Esophagus squamous epithelium (tissue), 4 donors: ENCODE measurements around the gene DNAJC9.

ENCODE experiments used
- POLR2A ChIP-seq, 4 donors: fragments of 450-650 bp; IDR thresholded peaks; one replicate each; pipeline ENCODE4 v1.6.1; 2017; ENCODE audit warnings: antibody characterized with exemption in 4 of 4, mild to moderate bottlenecking in 4 of 4, moderate library complexity in 3 of 4
- TF ChIP-seq, protein P1 (sequence below), 6 experiments: fragments of 450-650 bp in 4 of 6; fragments of 200-600 bp in 2 of 6; sonication (generic) in 2 of 6; IDR thresholded peaks; one replicate each; pipeline ENCODE4 v1.5.1; 2016 to 2019; ENCODE audit warnings: antibody characterized with exemption in 6 of 6, mild to moderate bottlenecking in 4 of 6, moderate library complexity in 4 of 6

DNA sequence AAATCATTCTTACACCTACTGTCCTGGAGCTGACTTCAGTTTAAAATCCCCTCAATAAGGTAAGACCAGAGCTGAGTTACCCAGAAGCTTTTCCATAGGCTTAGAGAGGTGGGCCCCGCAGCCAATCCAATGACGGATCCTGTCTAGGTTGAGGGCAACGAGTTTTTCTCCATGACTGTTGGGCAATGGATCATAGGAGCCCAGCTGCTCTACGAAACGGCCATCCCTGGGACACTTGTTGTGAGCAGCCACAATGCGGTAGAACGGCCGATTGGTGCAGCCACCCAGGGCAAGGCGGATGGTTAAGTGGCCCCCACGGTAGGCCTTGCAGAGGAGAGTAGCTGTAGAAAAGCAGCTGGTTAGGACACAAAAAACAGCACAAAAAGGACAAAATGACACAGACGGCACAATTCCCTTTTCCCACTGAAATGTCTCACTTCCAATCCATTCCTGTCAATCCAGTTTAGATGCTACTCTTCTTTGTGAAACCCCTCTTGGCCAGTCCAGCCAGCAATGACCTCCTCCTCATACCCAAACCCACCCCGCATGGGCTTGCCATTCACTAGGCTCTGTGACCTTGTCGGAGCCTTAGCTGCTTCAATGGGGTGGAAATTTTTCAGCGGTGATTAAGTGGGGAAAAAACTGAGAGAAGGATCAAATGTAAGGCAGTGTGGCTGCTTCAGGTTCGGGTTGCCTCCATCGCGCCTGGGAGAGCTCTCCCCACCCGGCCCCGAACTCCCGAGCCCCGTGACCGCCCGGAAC is 4.8 kb upstream of the DNAJC9 start:
- no peak for TF ChIP-seq POLR2A (IDR thresholded peaks at IDR 0.05)
- TF ChIP-seq, protein P1, sequence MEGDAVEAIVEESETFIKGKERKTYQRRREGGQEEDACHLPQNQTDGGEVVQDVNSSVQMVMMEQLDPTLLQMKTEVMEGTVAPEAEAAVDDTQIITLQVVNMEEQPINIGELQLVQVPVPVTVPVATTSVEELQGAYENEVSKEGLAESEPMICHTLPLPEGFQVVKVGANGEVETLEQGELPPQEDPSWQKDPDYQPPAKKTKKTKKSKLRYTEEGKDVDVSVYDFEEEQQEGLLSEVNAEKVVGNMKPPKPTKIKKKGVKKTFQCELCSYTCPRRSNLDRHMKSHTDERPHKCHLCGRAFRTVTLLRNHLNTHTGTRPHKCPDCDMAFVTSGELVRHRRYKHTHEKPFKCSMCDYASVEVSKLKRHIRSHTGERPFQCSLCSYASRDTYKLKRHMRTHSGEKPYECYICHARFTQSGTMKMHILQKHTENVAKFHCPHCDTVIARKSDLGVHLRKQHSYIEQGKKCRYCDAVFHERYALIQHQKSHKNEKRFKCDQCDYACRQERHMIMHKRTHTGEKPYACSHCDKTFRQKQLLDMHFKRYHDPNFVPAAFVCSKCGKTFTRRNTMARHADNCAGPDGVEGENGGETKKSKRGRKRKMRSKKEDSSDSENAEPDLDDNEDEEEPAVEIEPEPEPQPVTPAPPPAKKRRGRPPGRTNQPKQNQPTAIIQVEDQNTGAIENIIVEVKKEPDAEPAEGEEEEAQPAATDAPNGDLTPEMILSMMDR (IDR thresholded peaks at IDR 0.05): no peak
